Measurements from ENCODE around the gene BMX. TPM values are rescaled to one million over a fixed set of nuclear protein-coding genes. Genes with fewer than 3 reads are reported as not detected.

The BMX gene
- total and polyA plus RNA-seq, 9 of the 15 experiments (the other 6 are each of a cell fraction or from before 2014, with no cell fraction given), result 0.45 to 4.2 (median 1.8) TPM

DNA sequence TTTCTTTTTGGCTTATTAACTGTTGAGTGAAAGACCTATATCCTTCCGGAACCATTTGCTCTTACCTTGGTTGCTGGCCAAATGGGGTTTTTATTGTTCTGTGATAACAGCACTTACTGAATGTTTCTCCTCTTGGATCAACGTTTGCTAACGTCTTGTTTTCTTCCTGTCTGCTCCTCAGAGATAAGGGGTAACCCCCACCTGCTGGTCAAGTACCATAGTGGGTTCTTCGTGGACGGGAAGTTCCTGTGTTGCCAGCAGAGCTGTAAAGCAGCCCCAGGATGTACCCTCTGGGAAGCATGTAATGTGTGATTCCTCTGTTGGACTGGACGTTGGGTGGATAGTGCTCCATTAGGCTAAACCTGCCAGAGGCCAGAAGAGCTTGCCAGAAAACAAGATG is 15.3 kb downstream of the BMX start (continued):
- TF ChIP-seq, protein P1, sequence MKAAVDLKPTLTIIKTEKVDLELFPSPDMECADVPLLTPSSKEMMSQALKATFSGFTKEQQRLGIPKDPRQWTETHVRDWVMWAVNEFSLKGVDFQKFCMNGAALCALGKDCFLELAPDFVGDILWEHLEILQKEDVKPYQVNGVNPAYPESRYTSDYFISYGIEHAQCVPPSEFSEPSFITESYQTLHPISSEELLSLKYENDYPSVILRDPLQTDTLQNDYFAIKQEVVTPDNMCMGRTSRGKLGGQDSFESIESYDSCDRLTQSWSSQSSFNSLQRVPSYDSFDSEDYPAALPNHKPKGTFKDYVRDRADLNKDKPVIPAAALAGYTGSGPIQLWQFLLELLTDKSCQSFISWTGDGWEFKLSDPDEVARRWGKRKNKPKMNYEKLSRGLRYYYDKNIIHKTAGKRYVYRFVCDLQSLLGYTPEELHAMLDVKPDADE (conservative IDR thresholded peaks at IDR 0.05; ENCODE audit: control insufficient read depth, low read depth, low read length), result no peak
- no peak for TF ChIP-seq POLR2G (IDR thresholded peaks at IDR 0.05; ENCODE audit: low read depth, low read length)
- no peak for TF ChIP-seq RFX5 (IDR thresholded peaks at IDR 0.05; ENCODE audit: low read depth, low read length)
- no peak for TF ChIP-seq SIN3B (IDR thresholded peaks at IDR 0.05; ENCODE audit: low read depth)
- no peak for TF ChIP-seq SMARCB1 (IDR thresholded peaks at IDR 0.05; ENCODE audit: insufficient read length, low read depth)
- no peak for TF ChIP-seq ZNF165 (CRISPR knock-in tag; IDR thresholded peaks at IDR 0.05; ENCODE audit: borderline replicate concordance)
- TF ChIP-seq MCM5 (IDR thresholded peaks at IDR 0.05; ENCODE audit: low read depth), result no peak
- no peak for TF ChIP-seq HMGN3 (IDR thresholded peaks at IDR 0.05; ENCODE audit: borderline replicate concordance, extremely low read depth, insufficient read length, low read depth, low read length)
- no peak for TF ChIP-seq EZH2 (IDR thresholded peaks at IDR 0.05; ENCODE audit: borderline replicate concordance, low read depth, low read length)
- TF ChIP-seq GABPB2 (CRISPR knock-in tag; conservative IDR thresholded peaks at IDR 0.05), result no peak
- TF ChIP-seq, protein P2, sequence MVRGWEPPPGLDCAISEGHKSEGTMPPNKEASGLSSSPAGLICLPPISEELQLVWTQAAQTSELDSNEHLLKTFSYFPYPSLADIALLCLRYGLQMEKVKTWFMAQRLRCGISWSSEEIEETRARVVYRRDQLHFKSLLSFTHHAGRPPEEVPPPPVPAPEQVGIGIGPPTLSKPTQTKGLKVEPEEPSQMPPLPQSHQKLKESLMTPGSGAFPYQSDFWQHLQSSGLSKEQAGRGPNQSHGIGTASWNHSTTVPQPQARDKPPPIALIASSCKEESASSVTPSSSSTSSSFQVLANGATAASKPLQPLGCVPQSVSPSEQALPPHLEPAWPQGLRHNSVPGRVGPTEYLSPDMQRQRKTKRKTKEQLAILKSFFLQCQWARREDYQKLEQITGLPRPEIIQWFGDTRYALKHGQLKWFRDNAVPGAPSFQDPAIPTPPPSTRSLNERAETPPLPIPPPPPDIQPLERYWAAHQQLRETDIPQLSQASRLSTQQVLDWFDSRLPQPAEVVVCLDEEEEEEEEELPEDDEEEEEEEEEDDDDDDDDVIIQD (CRISPR knock-in tag; IDR thresholded peaks at IDR 0.05), result no peak
- TF ChIP-seq, protein P3, sequence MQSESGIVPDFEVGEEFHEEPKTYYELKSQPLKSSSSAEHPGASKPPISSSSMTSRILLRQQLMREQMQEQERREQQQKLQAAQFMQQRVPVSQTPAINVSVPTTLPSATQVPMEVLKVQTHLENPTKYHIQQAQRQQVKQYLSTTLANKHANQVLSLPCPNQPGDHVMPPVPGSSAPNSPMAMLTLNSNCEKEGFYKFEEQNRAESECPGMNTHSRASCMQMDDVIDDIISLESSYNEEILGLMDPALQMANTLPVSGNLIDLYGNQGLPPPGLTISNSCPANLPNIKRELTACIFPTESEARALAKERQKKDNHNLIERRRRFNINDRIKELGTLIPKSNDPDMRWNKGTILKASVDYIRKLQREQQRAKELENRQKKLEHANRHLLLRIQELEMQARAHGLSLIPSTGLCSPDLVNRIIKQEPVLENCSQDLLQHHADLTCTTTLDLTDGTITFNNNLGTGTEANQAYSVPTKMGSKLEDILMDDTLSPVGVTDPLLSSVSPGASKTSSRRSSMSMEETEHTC (IDR thresholded peaks at IDR 0.05), result no peak
- no peak for TF ChIP-seq ZKSCAN3 (CRISPR knock-in tag; IDR thresholded peaks at IDR 0.05)
- TF ChIP-seq, protein P4, sequence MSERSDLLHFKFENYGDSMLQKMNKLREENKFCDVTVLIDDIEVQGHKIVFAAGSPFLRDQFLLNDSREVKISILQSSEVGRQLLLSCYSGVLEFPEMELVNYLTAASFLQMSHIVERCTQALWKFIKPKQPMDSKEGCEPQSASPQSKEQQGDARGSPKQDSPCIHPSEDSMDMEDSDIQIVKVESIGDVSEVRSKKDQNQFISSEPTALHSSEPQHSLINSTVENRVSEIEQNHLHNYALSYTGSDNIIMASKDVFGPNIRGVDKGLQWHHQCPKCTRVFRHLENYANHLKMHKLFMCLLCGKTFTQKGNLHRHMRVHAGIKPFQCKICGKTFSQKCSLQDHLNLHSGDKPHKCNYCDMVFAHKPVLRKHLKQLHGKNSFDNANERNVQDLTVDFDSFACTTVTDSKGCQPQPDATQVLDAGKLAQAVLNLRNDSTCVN (CRISPR knock-in tag; IDR thresholded peaks at IDR 0.05), result no peak
- TF ChIP-seq POLR2H (tag; IDR thresholded peaks at IDR 0.05; ENCODE audit: low read depth), result no peak
- TF ChIP-seq PTBP1 (IDR thresholded peaks at IDR 0.05; ENCODE audit: low read depth, low read length), result no peak
- TF ChIP-seq, protein P5, sequence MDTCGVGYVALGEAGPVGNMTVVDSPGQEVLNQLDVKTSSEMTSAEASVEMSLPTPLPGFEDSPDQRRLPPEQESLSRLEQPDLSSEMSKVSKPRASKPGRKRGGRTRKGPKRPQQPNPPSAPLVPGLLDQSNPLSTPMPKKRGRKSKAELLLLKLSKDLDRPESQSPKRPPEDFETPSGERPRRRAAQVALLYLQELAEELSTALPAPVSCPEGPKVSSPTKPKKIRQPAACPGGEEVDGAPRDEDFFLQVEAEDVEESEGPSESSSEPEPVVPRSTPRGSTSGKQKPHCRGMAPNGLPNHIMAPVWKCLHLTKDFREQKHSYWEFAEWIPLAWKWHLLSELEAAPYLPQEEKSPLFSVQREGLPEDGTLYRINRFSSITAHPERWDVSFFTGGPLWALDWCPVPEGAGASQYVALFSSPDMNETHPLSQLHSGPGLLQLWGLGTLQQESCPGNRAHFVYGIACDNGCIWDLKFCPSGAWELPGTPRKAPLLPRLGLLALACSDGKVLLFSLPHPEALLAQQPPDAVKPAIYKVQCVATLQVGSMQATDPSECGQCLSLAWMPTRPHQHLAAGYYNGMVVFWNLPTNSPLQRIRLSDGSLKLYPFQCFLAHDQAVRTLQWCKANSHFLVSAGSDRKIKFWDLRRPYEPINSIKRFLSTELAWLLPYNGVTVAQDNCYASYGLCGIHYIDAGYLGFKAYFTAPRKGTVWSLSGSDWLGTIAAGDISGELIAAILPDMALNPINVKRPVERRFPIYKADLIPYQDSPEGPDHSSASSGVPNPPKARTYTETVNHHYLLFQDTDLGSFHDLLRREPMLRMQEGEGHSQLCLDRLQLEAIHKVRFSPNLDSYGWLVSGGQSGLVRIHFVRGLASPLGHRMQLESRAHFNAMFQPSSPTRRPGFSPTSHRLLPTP (IDR thresholded peaks at IDR 0.05; ENCODE audit: borderline replicate concordance, extremely low read depth, insufficient read length), result no peak
- TF ChIP-seq MED1 (CRISPR knock-in tag; IDR thresholded peaks at IDR 0.05; ENCODE audit: borderline replicate concordance), result no peak
- no peak for TF ChIP-seq BCOR (IDR thresholded peaks at IDR 0.05)
- TF ChIP-seq ZNF282 (CRISPR knock-in tag; IDR thresholded peaks at IDR 0.05), result no peak
- no peak for TF ChIP-seq RBM34 (IDR thresholded peaks at IDR 0.05; ENCODE audit: borderline replicate concordance, insufficient read depth, low read length)
- TF ChIP-seq HNRNPUL1 (IDR thresholded peaks at IDR 0.05; ENCODE audit: low read length), result no peak
